NCI-H128 (cell line): Measurements from ENCODE around the gene SYT17.

ENCODE experiments used
- DNase-seq: peaks from one replicate; lab custom pipeline; 2025; ENCODE audit not compliant: unreplicated experiment; lab: John Stamatoyannopoulos, UW

Gene SYT17

DNA sequence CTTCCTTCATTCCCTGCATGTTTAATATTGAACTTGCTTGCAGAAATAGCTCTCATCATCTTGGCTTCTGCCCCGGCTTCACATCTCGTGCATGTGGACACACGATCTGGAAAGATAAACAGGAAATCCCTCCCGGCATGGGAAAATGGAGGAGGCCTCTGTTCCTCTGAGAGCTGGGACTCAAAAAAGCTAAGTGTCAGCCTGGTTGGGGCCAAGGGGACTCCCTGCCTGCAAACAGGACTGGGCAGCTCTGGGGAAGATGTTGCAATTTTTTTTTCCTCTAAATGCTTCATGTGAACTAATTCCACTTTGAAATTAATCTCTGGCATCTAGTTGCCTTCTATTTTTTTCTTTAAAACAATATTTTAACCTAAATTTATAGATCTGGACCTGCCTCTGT, 29.4 kb upstream of the SYT17 start:
- DNase-seq = peak; percentile 3

DNA sequence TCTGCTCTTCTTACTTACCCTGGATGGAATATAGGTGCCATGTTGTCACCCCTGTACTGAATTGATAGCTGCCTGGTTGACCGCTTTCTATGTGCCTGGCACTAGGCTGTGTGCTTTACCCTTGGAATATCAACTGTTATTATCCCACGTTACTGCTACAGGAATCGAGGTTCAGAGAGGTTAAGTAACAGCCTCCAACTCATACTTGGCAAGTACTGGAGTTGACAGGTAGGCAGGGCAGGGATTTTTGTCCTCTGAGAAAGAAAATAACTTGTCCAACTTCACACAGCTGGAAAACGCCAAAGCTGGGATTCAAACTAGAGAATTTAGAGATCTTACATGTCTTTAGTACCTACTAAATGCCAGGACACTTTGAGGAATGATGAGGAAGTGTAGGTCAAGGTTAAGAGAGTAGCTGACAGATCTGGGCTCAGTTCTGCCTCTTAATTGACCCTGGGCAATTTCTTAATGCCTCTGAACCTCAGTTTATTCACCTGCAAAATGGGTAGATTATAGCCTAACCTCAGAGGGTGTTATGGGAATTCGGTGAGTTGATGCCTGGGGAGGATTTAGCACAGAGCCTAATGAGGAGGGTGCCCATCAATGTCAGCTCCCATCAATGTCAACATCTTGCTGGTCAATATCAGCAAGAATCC, 28.5 kb upstream of the SYT17 start:
- DNase-seq = no peak

DNA sequence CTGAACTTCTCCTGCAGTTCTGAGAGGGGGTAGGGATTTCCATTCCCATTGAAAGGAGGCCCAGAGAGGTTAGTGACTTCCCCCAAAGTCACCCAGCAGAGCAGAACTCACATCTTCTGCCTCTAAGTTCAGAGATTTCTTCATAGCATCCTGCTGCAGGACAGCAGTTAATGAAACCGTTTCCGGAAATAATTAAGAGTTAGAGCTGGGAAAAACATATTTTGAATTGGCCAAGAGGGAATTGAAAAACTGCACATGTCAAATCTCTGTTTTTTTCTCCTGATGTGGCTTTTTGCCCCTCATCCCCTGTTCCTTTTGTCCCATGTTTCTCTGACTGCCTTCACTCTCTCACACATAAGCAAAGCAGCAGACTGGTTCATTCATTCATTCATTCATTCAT, 27.6 kb upstream of the SYT17 start:
- no peak for DNase-seq

DNA sequence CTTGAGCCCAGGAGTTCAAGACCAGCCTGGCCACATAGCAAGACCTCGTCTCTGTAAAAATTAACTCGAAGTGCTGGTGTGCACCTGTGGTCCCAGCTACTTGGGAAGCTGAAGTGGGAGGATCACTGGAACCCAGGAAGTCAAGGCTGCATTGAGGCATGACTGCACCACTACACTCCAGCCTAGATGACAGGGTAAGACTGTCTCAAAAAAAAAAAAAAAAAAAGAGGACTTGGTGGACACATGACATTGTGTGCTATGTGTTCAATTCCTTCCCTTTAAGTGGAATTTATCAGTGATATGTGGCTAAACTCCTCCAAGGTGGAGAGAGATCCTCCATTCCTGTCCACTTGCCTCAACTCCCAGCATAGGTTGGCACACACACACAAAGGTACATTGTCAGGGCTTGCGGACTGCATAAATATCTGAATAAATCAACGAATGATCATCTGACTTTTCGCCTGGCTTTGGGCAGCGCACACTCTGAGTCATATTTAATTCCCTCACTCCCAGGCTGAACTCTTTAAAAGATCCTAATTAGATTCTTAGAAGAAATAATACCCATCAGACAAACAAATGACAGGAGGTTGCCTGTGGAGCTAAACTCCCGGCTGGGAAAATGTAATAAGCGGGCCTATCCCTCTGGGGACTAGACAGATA, 25.0 kb upstream of the SYT17 start:
- no peak for DNase-seq

DNA sequence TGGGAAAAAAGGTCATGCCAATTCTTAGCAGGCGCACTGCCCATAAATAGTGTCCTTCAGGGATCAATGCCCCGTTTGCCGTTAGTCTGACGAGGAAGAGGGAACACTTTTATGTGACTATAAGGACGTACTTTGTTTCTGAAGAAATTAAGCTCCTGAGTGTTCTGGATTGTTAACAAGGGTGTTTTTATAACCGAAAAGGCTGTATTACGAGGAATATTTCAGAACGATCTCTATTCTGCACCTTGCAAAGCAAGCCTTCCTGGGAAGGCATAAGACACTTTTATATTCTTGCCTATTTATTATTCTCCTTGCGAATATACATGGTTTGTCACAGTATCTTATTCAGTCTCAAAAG, 24.5 kb upstream of the SYT17 start:
- DNase-seq = no peak

DNA sequence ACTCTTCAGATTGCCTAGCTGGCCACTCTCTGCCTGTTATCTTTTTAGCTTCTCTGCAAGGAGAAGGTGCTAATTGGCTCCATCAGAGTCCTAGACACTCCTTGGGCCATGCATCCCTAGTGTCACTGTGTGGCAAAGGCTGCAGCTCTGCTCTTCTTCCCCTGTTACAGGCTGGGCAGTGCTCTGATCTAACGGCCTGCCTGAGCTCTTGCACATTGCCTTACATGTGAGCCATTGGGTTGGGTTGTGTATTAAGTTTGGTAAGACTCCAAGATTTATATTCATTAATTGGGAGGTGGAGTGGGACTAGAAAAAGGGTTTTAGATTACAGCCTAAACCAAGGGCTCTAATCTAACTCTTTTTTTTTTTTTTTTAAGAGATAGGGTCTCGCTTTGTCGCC, 23.0 kb upstream of the SYT17 start:
- DNase-seq = no peak

DNA sequence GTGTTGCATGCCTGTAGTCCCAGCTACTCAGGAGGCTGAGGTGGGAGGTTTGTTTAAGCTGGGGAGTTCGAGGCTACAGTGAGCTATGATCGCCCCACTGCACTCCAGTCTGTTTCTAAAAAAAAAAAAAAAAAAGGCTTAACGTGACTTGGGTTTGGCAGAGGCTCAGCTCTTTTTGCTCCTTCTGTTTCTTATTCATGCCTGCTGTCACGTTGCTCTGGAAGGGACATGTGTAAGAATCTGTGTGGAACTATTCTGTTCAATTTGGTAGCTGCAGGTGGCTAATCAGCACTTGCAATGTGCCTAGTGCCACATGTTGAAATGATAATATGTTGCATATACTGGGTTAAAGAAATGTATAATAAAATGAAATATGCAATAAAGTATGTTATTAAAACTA, 20.9 kb upstream of the SYT17 start:
- no peak for DNase-seq

DNA sequence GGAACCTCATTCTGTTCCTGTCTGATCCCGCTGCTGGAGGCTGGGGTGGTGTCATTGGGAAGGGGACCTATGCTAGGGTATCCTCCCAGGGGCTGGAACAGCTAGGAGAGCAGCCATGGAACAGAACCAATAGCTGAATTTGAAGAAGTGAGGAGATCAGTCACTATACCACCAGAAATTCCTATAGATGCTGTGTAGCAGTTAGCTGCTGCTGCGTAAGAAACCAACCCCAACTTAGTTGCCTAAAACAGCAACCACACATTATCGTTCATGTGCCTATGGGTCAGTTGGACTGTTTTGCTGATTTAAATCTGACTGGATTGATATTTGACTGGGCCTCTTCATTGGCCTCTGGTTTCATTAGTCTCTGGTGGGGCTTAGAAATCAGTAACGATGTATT, 20.4 kb upstream of the SYT17 start:
- DNase-seq = no peak

DNA sequence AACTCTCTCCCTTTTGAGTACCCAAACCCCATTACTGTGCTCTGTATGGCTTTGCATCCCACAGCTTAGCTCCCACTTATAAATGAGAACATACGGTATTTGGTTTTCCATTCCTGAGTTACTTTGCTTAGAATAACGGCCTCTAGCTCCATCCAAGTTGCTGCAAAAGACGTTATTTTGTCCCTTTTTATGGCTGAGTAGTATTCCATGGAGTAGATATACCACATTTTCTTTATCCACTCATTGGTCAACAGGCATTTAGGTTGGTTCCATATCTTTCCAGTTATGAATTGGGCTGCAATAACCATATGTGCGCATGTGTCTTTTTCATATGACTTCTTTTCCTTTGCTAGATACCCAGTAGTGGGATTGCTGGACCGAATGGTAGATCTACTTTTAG, 19.9 kb upstream of the SYT17 start:
- DNase-seq = no peak

DNA sequence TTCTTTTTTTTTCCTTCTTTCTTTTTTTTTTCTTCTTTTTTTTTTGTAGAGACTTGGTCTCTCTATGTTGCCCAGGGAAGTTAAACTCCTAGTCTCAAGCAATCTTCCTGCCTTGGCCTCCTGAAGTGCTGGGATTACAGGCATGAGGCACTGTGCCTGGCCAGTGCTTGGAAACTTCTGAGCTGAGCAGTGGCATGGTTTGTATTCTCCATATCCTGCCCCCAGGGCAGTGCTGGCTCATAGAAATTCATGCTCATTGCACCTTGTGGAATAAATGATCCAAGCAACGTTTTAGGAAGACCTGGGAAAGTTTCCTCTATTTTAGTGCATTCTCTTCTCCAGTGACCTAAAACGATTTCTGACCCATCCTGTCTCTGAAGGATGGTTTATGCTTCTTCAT, 16.7 kb upstream of the SYT17 start:
- no peak for DNase-seq

DNA sequence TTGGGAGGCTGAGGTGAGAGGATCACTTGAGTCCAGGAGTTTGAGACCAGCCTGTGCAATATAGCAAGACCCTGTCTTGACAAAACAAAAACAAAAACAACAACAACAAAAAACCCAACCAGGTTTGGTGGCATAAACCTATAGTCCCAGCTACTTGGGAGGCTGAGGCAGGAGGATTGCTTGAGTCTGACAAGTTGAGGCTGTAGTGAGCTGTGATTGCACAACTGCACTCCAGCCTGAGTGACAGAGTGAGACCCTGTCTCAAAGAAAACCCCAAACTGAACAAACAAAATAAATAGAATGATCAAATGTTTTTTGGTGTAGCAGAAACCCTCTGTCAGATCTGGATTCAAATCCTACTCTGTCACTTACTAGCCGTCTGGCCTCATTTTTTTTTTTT, 16.0 kb upstream of the SYT17 start:
- DNase-seq = no peak

DNA sequence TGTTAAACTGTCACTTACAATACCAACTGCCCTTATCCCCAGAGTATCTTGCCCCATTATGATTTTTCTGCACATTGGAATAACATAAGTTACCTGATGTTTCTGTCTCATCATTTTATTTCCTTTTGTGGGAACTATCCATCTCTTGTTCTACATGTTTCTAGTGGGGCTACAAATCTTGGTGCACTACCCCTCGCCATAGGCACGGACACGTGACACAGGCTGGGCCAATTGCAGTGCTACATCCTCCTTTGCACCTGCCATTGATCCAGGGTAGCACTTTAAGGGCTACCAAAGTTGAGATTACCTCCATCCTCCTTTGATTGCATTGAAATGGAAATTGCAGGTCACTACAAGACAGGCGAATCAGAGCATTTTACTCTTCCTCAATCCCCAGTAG, 14.2 kb upstream of the SYT17 start:
- no peak for DNase-seq

DNA sequence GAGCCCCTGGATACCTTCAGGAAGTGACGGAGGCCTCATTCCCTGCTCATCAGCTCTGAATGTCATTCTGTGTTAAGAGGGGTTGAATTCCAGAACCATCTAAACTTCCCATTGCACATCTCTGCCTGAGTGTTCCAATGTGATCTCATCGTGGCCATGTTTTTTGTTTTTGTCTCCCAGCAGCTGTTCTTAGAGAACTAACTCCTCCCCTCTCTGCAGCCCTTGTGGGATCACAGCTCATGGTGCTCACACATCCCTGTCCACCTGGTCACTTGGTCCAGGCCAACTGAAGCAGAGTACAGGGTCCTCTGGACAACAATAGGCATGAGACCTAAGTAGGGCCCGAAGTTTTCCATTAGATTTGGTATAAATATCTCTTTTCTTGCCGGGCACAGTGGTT, 6.0 kb upstream of the SYT17 start:
- DNase-seq = no peak

DNA sequence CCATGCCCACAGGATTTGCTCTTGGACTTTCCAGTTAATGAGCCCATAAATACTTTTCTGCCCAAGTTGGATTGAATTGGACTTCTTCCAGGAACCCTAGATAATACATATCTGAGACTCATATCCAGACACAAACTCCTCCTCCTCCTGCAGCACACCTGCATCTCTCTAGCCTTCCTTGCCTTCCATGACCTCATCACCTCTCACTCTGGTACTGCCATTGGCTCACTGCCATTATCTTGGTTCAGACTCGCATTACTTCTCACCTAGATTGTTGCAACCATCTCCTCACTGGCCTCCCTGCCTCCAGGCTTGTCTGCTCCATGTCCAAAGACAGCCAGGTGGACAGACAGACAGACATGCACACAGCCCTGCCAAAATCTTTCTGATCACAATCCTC, 4.8 kb upstream of the SYT17 start:
- DNase-seq = no peak

DNA sequence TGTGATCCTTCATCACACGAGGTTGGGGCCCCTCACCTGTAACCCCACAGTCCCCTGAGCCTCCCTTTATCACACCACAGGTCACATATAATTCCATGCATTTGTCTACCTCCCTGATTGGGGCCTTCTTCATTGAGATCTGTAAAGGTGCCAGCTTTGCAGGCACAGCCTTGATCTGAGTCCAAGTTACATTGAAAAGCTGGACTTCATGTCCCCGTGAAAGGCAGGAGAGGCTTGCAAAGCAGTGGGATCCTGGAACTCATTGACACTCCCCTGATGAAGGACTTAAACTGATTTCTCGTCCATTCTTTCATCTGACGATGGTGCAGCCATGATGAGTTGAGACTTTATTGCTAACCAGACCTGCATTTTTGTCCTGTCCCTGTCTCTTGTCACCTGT, 3.8 kb upstream of the SYT17 start:
- DNase-seq = no peak

DNA sequence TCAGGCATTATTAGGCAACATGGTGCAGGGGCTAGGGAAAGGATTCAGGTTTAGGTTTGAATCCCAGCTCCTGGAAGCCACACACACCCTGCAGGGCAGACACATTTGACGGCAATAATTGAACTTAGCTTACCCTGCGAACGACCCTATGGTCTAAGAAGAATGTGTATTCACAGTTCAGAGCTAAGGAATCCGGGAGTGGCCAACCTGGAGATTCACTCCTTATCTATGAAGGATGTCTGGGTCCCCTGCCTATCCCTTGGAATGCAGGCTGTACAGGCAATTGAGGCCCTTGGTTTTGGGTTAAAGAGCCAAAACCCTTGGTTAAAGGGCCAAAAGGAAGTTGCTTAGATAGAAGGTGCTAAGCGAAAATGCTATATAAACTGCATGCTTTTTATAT, 2.9 kb upstream of the SYT17 start:
- DNase-seq = no peak

DNA sequence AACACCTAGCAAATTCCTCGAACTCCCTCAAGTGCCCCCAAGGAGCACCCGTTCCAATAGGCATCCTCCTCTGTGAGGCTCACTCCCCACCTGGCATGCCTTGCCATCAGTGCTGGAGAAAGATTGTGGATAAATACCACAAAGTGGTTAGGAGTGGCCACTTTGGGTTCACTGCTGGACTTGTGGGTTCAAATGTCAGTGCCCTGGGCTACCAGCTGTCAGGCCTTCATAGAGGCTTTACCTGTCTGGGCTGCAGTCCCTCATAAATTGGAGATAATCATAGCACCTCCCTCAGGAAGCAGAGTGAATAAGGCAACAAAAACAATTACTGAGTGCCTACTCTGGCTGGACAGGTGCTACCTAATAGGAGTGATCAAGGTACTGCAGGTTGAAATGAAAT, 1.5 kb upstream of the SYT17 start:
- no peak for DNase-seq

DNA sequence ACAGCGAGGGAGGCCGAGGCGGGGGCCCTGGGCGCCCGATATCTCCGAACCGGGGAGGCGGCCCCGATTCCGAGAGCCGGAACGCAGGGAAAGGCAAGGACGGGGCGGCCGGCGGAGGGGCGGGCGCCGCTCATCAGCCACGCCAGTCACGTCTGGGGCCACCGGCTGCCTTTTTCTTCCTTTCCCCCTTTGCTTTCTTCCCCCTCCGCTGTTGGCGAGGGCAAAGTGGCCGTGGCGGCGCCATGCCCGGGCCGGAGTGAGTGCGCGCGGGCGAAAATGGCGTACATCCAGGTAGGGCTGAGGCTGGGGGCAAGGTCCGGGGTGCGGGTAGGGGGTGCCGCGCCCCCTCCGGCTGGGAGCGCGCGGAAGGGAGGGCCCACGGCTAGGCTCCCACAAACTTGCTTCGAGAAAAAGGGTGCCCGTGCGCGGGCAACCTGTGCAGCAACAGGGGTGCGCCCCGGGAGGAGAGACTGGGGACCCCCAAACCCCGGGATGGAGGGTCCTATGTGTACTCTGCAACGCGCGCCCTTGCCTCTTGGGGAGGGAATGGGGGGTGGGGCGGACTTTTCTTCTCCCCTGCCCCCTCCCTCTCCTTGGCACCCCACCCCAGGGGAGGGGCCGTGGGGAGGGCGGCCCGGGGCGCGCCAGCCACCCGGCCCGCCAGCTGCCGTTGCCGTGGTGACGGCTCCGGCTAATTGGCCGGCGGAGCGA, 486 bp downstream of the SYT17 start:
- no peak for DNase-seq

DNA sequence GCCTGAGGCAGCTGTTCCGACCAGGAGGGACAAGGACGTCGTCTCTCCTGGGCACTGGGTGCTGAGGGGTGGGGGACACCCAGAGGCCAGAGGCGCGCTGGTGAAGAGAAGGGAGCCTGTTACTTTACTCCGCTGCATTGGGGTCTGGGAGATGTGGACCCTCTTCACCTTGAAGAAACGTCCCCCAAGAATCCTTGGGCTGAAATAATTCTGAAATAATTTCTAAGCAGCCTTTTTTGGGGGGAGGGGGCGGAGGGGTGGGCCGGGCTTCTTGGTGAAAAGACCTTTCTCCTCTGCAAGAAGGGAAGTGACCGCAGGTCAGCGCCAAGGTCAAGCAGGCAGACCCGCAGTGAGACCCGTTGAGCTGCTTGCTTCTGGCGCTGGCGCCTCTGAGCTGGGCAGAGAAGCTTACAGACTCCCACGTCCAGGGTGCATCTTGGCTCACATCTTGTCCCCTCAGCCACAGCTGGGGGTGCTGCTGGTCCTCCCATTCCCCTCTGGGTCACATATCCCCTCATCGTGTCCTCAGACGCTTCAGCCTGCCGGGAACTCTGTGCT, 1.1 kb downstream of the SYT17 start:
- no peak for DNase-seq

DNA sequence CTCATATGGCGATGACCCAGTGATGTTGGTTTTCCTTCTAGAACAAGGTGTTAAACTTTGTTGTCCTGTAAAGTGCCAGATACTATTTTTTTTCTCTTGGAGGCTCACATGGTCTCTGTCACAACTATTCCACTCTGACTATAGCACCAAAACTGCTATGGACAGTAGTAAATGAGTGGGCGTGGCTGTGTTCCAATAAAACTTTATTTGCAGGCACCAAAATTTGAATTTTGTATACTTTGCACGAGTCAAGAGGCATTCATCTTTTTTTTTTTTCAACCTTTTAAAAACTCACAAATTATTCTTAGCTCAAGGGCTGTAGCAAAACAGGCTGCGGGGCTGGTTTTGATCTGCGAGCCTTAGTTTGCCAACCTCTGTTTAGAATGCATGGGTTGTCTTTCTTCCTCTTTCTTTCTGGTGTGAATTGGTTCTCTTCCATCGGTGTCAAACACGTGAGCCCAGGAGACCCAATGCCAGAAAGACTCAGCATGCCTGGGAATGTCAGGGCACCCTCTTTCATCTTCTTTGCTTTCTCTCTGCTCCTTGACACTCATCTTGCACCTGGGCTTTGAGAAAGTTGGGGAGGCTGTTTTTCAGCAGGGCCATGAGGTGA, 2.1 kb downstream of the SYT17 start:
- no peak for DNase-seq

DNA sequence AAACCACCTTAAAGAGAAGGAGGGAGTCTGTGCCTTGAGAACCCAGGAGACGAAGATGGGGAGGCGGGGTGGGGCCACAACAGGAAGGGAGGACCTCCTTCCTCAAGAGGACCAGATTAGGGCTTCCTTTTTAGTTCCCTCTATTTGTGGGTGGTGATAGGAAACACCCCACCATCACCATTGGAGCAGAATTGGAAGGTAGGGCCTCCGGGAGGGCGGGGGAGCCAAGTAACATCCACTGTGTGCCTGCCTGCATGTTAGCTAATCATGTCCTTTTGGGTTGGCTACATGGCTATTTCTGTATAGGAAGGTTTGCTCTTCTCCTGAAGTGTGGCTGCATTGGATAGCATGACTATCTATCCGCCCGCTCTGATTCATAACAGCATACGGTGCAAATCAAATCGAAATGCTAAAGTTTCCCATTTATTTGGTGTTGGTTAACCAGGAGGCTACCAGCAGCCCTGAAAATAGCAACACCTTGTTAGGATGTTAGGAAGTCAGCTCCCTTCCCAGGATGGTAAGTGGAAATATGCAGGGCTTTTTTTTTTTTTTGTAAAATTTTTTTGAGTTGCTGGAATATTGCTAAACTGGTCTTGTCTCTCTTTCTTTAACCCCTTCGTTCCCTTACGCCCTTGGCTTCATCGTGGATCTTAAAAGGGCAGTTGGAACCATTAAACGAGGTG, 4.2 kb downstream of the SYT17 start:
- DNase-seq = no peak
